Natural killer cell (primary cell): Measurements from ENCODE around the gene CSTB. TPM values are rescaled to one million over a fixed set of nuclear protein-coding genes. Genes with fewer than 3 reads are reported as not detected.

Experiments
- ATAC-seq, 3 donors: fragments of 150-1000 bp in 2 of 3; fragments of 200-7000 bp in 1 of 3; cut with Tn5 transposase; 1 replicate in 1 of 3; 2 replicates in 2 of 3; pipeline ENCODE4 v1.10.0; 2021; ENCODE audit warnings: mild to moderate bottlenecking in 2 of 3, moderate library complexity in 2 of 3
- DNase-seq, 2 donors: peaks; one replicate each; pipeline versions ENCODE4 v3.0.0 to v3.0.0-alpha.2; 2013 to 2021; ENCODE audit warnings: mixed read lengths in 1 of 2
- H3K27ac ChIP-seq: one replicate; pipeline ENCODE4 v1.5.1; 2013; ENCODE audit warnings: mild to moderate bottlenecking, low read length
- H3K27me3 ChIP-seq: one replicate; pipeline ENCODE4 v1.6.1; 2013; ENCODE audit warnings: low read length; ENCODE audit not compliant: control insufficient read depth, insufficient read depth
- H3K36me3 ChIP-seq: one replicate; pipeline ENCODE4 v1.6.1; 2013; ENCODE audit warnings: low read length; ENCODE audit not compliant: control insufficient read depth, insufficient read depth
- H3K4me1 ChIP-seq: one replicate; pipeline ENCODE4 v1.6.1; 2013; ENCODE audit warnings: low read length; ENCODE audit not compliant: control insufficient read depth, insufficient read depth
- H3K4me3 ChIP-seq: one replicate; pipeline ENCODE4 v1.5.1; 2013; ENCODE audit warnings: low read length
- H3K9me3 ChIP-seq: one replicate; pipeline ENCODE4 v1.6.1; 2013; ENCODE audit warnings: low read length; ENCODE audit not compliant: control insufficient read depth, insufficient read depth
- H3K27ac Mint-ChIP-seq, 2 donors: one replicate each; pipeline ENCODE4 v1.8.0; 2022; ENCODE audit warnings: mild to moderate bottlenecking in 2 of 2, mixed read lengths in 2 of 2, moderate library complexity in 1 of 2
- H3K27me3 Mint-ChIP-seq, 2 donors: one replicate each; pipeline ENCODE4 v1.8.0; 2022; ENCODE audit warnings: low read depth in 2 of 2, mixed read lengths in 2 of 2
- H3K36me3 Mint-ChIP-seq: one replicate; pipeline ENCODE4 v1.8.0; 2022; ENCODE audit warnings: mixed read lengths
- H3K4me1 Mint-ChIP-seq, 2 donors: one replicate each; pipeline ENCODE4 v1.8.0; 2022; ENCODE audit warnings: mixed read lengths in 2 of 2
- H3K4me3 Mint-ChIP-seq: one replicate; pipeline ENCODE4 v1.8.0; 2022; ENCODE audit warnings: mild to moderate bottlenecking, moderate library complexity, mixed read lengths
- H3K9me3 Mint-ChIP-seq, 2 donors: one replicate each; pipeline ENCODE4 v1.8.0; 2022; ENCODE audit warnings: mixed read lengths in 2 of 2
- CTCF ChIP-seq: fragments of 200-600 bp; IDR thresholded peaks from one replicate; pipeline ENCODE4 v1.8.0; 2022; ENCODE audit warnings: antibody characterized with exemption
- WGBS: methylation state at CpG from one replicate; pipeline ENCODE4 v1.1.7; 2013; ENCODE audit warnings: missing lambda C conversion rate; ENCODE audit not compliant: insufficient coverage; 5-methylcytosine and 5-hydroxymethylcytosine counted together
- intact Hi-C: fragments of 100-400 bp; cut with micrococcal nuclease; formaldehyde crosslinking; loops from one replicate; pipeline ENCODE4 v1.14.2; 2022
- total RNA-seq, 4 donors: library from RNA; stranded (reverse); fragments of 120-200 nt in 1 of 4; gene quantifications; one replicate each; pipeline versions ENCODE4 v1.2.3 to v1.2.4, GENCODE V29; 2013 to 2022

The CSTB gene
- total RNA-seq, 3 donors from 2014 or later (not counting 1 experiment from before 2014, with no cell fraction given), result 18.5 to 23.1 (median 22.7) TPM

GRCh38 chr21:43761886-43762285, 14.2 kb downstream of the CSTB start:
- H3K36me3 Mint-ChIP-seq, result no peaks in the 10 kb centered on the region

GRCh38 chr21:43760391-43760958, 15.6 kb downstream of the CSTB start:
- Mint-ChIP-seq H3K4me1 (no peaks in the 10 kb centered on the region), H3K27ac (no peak overlapping the region), H3K36me3 (no peaks in the 10 kb centered on the region), H3K27me3 (no peaks in the 10 kb centered on the region), H3K9me3 (no peaks in the 10 kb centered on the region), H3K4me3 (no peak overlapping the region)
- DNase-seq (no peak), ATAC-seq (no peak)
- H3K27ac ChIP-seq, result no peak overlapping the region
- H3K4me3 ChIP-seq, result no peak overlapping the region
- no peak for TF ChIP-seq CTCF
- peaks cover 28% of the 10 kb centered on the region for H3K36me3 ChIP-seq
- H3K27me3 ChIP-seq, result no peaks in the 10 kb centered on the region
- no peaks in the 10 kb centered on the region for H3K4me1 ChIP-seq
- H3K9me3 ChIP-seq, result no peaks in the 10 kb centered on the region
- intact Hi-C loops, result no loop called here
- WGBS, result 89% methylated on average over 22 of the region's 22 CpGs

More at GRCh38 chr21:43761886-43762285, 14.2 kb downstream of the CSTB start:
- Mint-ChIP-seq H3K9me3 (no peaks in the 10 kb centered on the region), H3K4me3 (no peak overlapping the region), H3K27me3 (no peaks in the 10 kb centered on the region), H3K4me1 (no peaks in the 10 kb centered on the region), H3K27ac (no peak overlapping the region)
- H3K4me1 ChIP-seq, result no peaks in the 10 kb centered on the region
- H3K36me3 ChIP-seq, result peaks cover 15% of the 10 kb centered on the region
- ATAC-seq (no peak), DNase-seq (no peak)
- intact Hi-C loops, result loop anchor here (2.0 kb wide), 1 partner anchor 19 kb away; no protein-coding TSS in a partner anchor
- H3K9me3 ChIP-seq, result no peaks in the 10 kb centered on the region
- no peak overlapping the region for H3K4me3 ChIP-seq
- WGBS, result 97% methylated on average over 18 of the region's 18 CpGs
- no peak for TF ChIP-seq CTCF
- H3K27ac ChIP-seq, result no peak overlapping the region
- no peaks in the 10 kb centered on the region for H3K27me3 ChIP-seq

- no peaks in the 10 kb centered on the region for H3K27me3 Mint-ChIP-seq
- H3K4me3 ChIP-seq, result no peak overlapping the region
- no peaks in the 10 kb centered on the region for H3K9me3 ChIP-seq
- H3K4me3 Mint-ChIP-seq, result no peak overlapping the region
- ATAC-seq (no peak), DNase-seq (no peak)
- intact Hi-C loops, result no loop called here
- no peaks in the 10 kb centered on the region for H3K4me1 ChIP-seq
- H3K9me3 Mint-ChIP-seq, result no peaks in the 10 kb centered on the region
- H3K27me3 ChIP-seq, result no peaks in the 10 kb centered on the region
- H3K36me3 Mint-ChIP-seq, result no peaks in the 10 kb centered on the region
- TF ChIP-seq CTCF, result no peak
- H3K27ac ChIP-seq, result no peak overlapping the region
- no peak overlapping the region for H3K27ac Mint-ChIP-seq
- peaks cover 31% of the 10 kb centered on the region for H3K36me3 ChIP-seq
- no peaks in the 10 kb centered on the region for H3K4me1 Mint-ChIP-seq
- WGBS, result 96% methylated on average over 19 of the region's 19 CpGs
Observed at GRCh38 chr21:43759651-43760050, 16.5 kb downstream of the CSTB start.

- Mint-ChIP-seq H3K4me1 (no peaks in the 10 kb centered on the region), H3K4me3 (no peak overlapping the region), H3K36me3 (no peaks in the 10 kb centered on the region), H3K27ac (no peak overlapping the region), H3K27me3 (no peaks in the 10 kb centered on the region), H3K9me3 (no peaks in the 10 kb centered on the region)
- Histone ChIP-seq H3K27me3 (no peaks in the 10 kb centered on the region), H3K27ac (no peak overlapping the region), H3K9me3 (no peaks in the 10 kb centered on the region), H3K4me1 (no peaks in the 10 kb centered on the region), H3K36me3 (peaks cover 39% of the 10 kb centered on the region), H3K4me3 (no peak overlapping the region)
- DNase-seq (no peak), ATAC-seq (no peak)
- TF ChIP-seq CTCF, result no peak
- intact Hi-C loops, result no loop called here
- WGBS, result 92% methylated on average over 10 of the region's 10 CpGs
Observed at GRCh38 chr21:43758811-43759210, 17.3 kb downstream of the CSTB start.
